Measurements from ENCODE around the gene TEX264.

DNA sequence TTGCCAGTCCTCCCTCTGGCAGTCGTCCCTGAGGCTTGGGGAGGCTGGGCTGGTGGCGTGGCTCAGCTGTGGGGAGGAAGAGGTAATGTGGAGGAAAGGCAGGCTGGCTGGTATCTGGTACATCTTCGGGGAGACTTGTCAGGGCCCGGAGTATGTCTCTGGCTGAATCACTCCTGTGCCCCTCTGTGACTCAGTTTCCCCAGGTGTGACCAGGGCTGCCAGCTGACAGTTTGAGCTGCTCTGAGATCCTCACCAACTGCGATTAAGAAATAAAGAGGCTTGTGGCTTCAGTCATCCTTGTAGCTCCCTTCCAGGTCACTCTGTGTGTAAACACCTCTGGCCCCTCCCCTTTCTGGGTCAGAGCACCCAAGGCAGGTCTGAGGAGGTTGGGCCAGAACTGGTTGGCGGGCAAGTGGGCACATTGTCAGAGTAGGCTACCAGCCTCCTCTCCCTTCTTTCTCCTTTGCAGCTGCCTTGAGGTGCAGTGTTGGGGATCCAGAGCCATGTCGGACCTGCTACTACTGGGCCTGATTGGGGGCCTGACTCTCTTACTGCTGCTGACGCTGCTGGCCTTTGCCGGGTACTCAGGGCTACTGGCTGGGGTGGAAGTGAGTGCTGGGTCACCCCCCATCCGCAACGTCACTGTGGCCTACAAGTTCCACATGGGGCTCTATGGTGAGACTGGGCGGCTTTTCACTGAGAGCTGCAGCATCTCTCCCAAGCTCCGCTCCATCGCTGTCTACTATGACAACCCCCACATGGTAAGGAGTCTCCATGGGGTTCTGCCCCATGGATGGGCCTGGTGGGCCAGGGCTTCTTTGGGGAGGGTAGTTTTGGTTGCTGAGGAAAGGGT lies 3.0 kb downstream of the TEX264 start:
- no peak for TF ChIP-seq POLR2AphosphoS5 (IDR thresholded peaks at IDR 0.05)
- TF ChIP-seq CTCF (IDR thresholded peaks at IDR 0.05) = no peak
- no peak for TF ChIP-seq POLR2A (IDR thresholded peaks at IDR 0.05)

Data from stomach (tissue), 4 donors.